H1 (cell line): ENCODE measurements around the gene GLT8D2. TPM values are rescaled to one million over a fixed set of nuclear protein-coding genes. Genes with fewer than 3 reads are reported as not detected.

Experiments
- EZH2 ChIP-seq: fragments of 200-600 bp; sonication (generic); IDR thresholded peaks from 2 replicates; pipeline ENCODE4 v1.7.1; 2012; ENCODE audit warnings: low read depth, mild to moderate bottlenecking, moderate library complexity, low read length, inconsistent platforms; ENCODE audit not compliant: severe bottlenecking
- RAD21 ChIP-seq, 2 experiments: IDR thresholded peaks in 1 of 2; conservative IDR thresholded peaks in 1 of 2; 2 replicates each; pipeline ENCODE4 v1.6.1; 2011; ENCODE audit warnings: low read depth in 2 of 2, low read length in 2 of 2, improper control_type of control experiment in 1 of 2, inconsistent platforms in 1 of 2, mild to moderate bottlenecking in 1 of 2, moderate library complexity in 1 of 2
- SAP30 ChIP-seq: fragments of 300-600 bp; sonication (generic); IDR thresholded peaks from 2 replicates; pipeline ENCODE4 v1.7.1; 2012; ENCODE audit warnings: low read length, moderate library complexity, mild to moderate bottlenecking, inconsistent platforms; ENCODE audit not compliant: insufficient read depth, insufficient replicate concordance
- SIX5 ChIP-seq: IDR thresholded peaks from 2 replicates; pipeline ENCODE4 v1.6.1; 2011; ENCODE audit warnings: mild to moderate bottlenecking, low read depth, low read length
- polyA plus RNA-seq, 7 experiments: library from polyadenylated mRNA; depleted of rRNA in 3 of 7; stranded (reverse) in 5 of 7; unstranded in 2 of 7; fragments of >200 nt in 5 of 7; fragments of 200-250 nt in 2 of 7; gene quantifications; 1 replicate in 5 of 7; 2 replicates in 1 of 7; 4 replicates in 1 of 7; pipeline versions ENCODE4 v1.2.1 to v1.2.3, GENCODE V29; 2011 to 2013; ENCODE audit warnings: missing spikeins in 2 of 7, mixed read lengths in 2 of 7
- total RNA-seq: library from RNA; stranded (reverse); fragmentation: NEBNext Ultra II Directional; extraction: Animal tissue kit (Norgen Biotek cat#: 25700); gene quantifications from 2 replicates; pipeline ENCODE4 v1.2.1, GENCODE V29; 2021
- TF ChIP-seq, protein P1 (sequence below): IDR thresholded peaks from 2 replicates; pipeline ENCODE4 v1.6.1; 2011; ENCODE audit warnings: low read length, improper control_type of control experiment

Gene GLT8D2
- total and polyA plus RNA-seq, 2 of the 8 experiments (the other 6 are each of a cell fraction or from before 2014, with no cell fraction given) = 6.8 to 9.8 TPM

DNA sequence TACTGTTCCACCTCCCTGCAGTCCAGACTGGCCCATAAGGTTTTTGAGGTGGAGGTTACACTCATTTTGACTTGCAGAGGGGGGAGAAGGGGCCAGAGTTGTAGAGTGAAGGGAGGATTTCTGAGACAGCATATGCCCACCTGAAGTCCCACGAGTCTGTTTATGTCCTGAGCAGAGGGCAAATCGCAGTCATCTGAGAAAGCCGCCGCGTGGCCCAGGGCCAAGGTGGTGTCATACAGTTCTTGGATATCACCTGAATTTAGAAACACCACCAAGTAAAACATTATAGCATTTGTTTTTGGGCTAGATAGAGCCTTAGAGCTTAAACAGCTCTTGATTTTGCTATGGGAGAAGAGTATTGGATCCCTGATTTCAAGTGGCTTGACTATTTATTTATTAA is 53.4 kb downstream of the GLT8D2 start (continued):
- TF ChIP-seq, protein P1, sequence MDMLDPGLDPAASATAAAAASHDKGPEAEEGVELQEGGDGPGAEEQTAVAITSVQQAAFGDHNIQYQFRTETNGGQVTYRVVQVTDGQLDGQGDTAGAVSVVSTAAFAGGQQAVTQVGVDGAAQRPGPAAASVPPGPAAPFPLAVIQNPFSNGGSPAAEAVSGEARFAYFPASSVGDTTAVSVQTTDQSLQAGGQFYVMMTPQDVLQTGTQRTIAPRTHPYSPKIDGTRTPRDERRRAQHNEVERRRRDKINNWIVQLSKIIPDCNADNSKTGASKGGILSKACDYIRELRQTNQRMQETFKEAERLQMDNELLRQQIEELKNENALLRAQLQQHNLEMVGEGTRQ = no peak
- TF ChIP-seq SIX5 = no peak
- TF ChIP-seq EZH2 = no peak
- no peak for TF ChIP-seq SAP30
- no peak for TF ChIP-seq RAD21 (IDR thresholded peaks at IDR 0.05 in 1 of 2, conservative IDR thresholded peaks at IDR 0.05 in 1 of 2; ENCODE audit: low read depth in 2 of 2, low read length in 2 of 2)
